ENCODE measurements around the gene EPB42. TPM values are rescaled to one million over a fixed set of nuclear protein-coding genes. Genes with fewer than 3 reads are reported as not detected.

EPB42 gene
- not detected for total RNA-seq
- long read RNA-seq, partial matches to known transcripts, result 0 of 1 reads
- long read RNA-seq, other reads (novel, unspliced or antisense), result 1 of 1 reads

DNA sequence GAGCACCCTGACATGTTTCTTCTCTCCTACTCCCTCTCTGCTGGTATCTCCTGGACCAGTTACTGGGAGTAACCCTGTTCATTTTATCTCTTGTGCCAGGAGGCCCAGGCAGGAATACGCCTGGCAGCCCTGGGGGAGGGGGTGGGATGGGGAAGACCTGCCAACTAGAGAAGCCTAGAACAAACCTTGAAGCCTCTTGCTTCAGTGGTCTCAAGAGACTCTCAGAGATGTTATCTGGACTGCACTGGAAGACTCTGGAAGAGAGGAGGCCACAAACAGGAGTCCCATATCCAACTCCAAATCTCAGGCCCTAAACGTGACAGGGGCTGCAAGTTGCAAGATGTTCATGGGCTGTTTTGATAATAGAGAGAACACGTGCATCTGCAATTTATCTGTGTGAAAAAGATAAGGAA is at the start of gene EPB42:
EPB42 (minus strand) TSS at position 28 of the 413 bp plus-strand sequence. CDS start 193 bp downstream, outside the sequence.
- intact Hi-C loops (cut with DNase I, micrococcal nuclease), result no loop called here
- DNase-seq, result no peak
- ATAC-seq, result no peak

DNA sequence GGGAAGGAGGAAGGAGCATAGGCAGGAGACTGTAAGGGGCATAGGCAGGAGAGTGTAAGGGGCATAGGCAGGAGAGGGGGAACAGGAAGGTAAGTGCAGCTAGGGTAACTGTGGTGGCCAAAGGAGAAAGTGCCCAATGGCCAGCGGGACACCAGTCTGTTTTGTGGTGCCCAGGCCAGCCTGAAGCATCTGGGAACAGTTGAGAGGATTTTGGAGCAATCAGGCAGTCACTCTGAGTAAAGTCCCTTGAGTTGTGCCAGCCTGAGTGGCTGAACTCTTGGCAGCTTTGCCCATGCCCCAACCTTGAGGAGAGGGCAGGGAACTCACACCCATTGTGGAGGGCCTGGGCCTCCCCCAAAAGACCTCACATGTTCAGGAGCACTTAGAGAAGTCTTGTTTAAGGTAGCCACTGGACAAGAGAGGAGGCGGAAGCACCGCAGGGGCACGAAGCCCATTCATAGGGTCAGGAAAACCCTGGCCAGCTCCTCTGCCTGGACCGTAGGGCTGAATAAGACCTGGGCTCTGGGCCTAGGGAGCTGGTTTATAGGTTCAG is 49.4 kb upstream of the EPB42 start:
- intact Hi-C loops (cut with DNase I, micrococcal nuclease), result no loop called here
- ATAC-seq, result no peak
- DNase-seq, result no peak

DNA sequence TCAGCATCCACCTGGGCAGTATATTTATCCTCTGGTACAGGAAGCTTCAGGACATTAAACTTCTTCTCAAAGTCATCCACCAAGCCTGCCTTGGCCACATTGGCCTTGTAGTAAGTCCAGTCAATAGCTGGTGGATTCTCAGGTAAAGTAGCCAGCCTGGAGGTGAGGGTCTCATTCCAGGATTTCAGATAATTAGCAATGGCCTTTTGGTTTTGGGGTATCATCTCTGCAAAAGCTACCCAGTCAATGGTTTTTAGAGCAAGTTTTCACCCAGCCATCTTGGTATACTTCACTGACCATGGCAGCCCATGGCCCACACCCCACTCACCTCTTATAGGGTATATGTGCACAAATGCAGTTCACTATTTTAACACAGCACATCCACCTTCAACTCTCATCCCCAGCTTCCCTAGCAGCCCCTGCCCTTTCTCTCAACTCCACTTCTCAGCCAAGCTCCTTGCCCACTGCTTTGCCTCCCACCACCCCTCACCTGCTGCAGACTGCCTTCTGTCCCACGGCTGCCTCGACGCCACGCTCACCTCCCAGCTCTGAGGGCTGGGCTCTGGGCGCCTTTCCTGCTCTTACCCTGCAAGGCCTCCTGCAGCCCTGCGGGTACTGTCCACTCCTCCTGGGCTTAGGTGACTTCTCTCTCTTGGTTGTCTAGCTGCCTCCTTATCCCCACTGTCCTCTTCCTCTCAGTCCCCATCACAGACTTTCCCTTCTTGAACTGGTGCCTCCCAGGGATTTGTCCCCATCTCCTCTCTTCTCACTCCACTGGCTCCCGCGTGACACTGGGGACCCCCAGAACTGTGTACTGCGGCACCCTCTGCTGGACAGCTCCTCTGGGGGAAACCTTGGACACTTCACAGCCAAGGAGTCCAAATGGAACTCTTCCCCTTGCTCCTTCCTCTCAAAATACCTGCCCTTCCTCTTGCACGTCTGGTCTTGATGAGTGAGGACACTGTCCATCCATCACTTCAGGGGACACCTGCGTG is 47.6 kb upstream of the EPB42 start:
- DNase-seq (no peak), ATAC-seq (no peak)
- intact Hi-C loops (cut with DNase I, micrococcal nuclease), result no loop called here

DNA sequence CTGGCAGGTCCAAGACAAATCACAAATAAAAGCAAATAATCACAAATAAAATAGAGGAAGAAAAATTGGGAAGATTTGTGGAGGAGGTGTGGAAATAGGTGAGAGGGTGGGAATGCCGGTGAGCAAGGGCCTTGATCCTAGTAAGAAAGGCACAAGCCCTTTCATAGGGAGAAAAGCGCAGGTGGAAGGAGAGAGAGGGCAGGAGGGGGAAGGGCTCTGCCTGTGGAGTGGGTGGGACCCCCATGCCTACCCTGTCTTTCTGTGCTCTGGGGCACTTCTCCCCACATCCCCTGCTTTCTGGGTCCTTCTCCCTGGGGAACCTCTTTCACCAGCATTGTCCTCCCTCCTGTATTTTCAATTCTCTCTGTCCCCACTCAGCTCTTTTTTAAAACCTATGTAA is 46.6 kb upstream of the EPB42 start:
- ATAC-seq, result no peak
- no peak for DNase-seq
- intact Hi-C loops (cut with DNase I, micrococcal nuclease), result no loop called here

DNA sequence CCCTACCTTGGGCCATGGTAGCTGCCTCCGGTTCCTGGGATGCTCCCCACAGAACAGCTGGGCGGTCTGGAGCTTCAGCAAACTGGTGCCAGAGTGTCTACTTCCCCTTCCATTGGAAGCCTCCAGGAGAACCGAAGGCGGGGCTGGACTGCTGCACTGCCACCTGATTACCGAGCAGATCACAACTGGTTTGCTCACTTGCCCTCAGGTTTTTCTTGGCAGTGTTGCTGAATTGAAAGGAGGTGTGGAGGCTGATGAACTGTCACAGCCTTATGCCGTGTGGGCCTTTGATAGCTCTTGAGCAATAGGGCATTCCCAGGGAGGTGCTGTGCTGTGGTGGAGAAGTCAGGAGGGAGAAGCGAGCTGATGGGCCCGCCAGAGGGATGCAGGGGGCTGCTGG is 46.0 kb upstream of the EPB42 start, which contains the start of gene TGM5:
TGM5 (minus strand) TSS at position 95 of the 400 bp plus-strand sequence; CDS start at position 16, 79 bp downstream.
- intact Hi-C loops (cut with DNase I, micrococcal nuclease), result no loop called here
- ATAC-seq, result peak; percentile 95
- DNase-seq, result peak in 1 of 2 donors; percentile 41

DNA sequence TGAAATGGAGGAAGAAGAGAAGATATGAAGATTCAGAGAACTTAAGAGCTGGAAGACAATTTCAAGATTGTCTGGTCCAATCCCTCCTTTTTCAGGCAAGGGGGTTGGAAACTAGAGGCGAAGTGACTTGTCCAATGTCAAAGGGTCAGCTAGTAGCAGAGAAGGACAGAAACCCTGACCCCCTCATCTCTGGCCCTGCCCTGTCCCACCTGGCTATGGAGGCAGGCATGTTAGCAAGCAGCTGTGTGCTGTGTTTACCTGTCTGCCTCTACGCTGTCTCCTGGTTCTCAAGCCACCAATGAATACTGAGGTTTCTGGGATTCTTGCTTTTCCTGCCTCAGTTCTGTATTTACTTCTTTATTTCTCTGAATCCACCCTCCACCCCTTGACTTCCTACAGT is 45.6 kb upstream of the EPB42 start:
- DNase-seq (no peak), ATAC-seq (no peak)
- intact Hi-C loops (cut with DNase I, micrococcal nuclease), result no loop called here

DNA sequence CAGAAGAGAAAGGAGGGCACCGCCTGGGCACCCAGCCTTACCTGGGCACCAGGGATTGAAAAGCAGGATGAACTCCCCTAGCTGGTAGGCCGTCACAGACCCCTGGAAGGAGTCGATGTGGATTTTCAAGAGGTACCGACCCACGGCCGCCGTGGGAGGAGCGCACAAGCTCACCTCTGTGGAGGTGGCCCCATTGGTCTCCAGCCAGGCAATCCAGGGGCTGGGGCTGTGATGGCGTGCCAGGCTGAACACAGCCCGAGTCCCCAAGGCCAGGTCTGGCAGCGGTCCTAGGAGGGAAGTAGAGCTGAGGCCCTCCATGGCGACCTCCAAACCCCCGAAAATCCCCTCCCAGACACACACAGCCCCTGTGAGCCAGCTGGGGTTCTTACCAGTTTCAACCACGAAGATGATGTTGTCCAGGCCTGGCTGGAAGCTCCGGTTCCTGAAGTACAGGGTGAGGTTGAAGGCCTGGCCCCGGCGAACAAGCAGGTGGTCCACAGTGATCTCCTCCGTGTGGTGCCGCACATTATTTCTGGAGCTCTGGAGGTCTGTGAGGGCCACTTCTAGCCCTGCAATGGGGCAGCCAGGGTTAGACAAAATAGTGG is 39.3 kb upstream of the EPB42 start:
- DNase-seq (no peak), ATAC-seq (no peak)
- intact Hi-C loops (cut with DNase I, micrococcal nuclease), result no loop called here

DNA sequence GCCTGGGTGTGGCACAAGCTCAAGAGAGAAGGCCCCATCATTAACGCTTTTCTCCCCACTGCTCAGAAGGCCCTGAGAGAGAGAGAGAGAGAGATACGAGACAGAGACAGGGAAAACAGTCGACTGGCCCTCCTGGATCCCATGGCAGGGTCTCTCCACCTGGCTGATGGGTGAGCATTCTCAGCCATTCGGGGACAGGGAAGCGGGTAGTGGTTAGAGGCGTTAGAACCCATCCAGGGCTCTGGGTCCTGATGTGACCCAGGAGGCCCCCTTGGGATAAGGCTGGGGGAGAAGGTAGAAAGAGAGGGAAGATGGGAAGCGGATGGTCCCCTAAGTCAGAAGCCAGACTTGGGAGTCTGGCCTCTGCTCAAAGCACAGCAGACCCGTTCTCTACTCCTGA is 38.0 kb upstream of the EPB42 start:
- DNase-seq (no peak), ATAC-seq (no peak)
- intact Hi-C loops (cut with DNase I, micrococcal nuclease), result no loop called here

DNA sequence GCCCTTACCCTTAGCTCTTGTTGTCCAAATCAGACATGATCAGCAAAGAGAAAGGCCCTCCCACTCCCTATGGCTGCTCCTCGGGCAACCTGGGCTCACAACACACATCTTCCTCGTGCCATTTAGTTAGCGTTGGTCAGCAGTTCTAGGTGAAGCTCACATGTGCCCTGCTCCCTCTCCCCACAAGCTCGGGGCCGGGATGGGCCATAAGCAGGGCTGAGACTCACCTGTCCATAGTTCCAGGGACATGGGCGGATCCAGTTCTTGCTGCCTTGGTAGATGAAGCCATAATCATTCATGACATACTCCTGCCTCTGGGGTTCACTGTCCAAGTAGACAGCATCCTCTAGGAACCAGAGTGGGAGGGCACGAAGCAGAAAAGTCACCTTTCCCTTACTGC is 35.5 kb upstream of the EPB42 start:
- ATAC-seq (no peak), DNase-seq (no peak)
- intact Hi-C loops (cut with DNase I, micrococcal nuclease), result no loop called here

DNA sequence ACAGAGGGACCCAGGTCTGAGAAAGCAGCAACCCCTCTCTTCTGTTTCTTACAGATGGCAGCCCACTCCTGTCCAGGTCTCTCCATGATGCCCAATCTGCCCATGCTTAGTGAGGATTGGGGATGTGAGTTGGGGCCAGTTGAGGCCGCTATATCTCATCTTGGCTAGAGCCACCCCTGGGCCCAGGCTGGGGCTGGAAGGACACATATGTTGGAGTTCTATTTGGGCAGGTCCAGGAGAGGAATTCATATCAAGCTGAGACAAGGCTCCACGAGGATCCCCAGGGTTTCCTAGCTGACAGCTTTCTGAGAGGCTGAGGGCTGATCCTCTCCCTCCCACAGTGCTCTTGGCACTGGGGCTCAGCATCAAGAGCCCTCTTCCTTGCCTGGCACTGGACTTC is 34.6 kb upstream of the EPB42 start:
- ATAC-seq (no peak), DNase-seq (no peak)
- intact Hi-C loops (cut with DNase I, micrococcal nuclease), result no loop called here

DNA sequence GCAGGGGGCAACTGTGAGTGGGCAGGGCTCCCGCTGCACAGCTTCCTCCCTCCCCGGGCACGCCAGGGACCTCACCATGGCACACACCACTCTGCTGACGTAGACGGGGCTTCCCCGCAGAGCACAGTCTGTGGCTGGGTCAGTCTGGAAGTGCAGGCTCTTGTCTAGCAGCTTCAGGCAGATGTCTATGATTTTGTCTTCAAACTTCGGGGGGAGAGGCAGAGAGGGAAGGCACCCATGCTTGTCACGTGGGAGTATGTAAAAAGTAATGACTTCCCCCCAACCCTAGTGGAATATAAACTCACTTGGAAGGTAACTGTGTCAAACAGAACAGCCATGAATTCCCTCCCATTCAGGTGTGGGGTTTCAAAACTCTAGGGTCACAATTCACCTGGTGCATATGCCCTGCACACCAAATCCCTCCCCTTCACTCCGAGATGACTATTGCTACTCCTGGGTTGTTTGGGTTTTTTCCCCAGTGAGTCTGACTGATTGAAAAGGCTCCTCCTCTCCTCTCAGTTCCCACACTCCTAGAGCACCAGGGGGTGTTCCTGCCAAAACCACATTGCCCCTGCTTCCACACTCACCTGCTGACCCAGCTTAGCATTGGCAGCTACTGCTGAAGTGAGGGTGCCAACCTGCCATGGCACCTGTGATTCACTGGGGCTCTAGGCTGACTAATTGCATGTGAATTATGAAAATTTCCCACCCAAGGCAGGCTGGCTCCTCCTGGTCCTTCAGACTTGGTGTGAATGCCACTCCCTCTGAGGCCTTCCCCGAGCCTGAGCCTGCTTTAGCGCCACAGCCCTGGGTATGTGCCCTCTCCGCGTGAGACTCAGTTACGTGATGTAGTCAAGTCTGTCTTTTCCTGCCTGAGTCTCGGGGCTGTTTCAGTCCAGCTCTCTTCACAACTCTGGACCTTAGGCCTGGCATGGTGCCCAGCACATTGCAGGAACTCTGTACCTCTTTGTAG is 32.9 kb upstream of the EPB42 start:
- ATAC-seq, result no peak
- DNase-seq, result peak in 1 of 2 donors; percentile 33
- intact Hi-C loops (cut with DNase I, micrococcal nuclease), result no loop called here

DNA sequence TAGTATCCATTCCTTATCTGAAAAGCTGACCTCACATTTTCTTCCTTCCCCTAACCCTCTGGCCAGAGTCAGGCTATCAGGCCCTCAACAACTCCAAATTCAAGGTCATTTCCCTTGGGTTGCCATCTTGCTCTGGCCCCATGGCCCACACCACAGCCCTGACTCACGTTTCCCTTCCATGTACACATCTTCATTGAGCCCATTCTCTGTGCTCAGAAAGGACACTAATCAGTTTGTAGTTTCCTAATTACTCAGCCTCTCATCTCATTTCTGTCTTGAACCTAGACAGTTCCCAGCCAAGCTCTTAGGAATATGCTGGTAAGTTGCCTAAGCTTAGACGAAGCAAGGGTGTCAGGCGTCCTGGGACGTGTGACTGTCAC is 31.0 kb upstream of the EPB42 start:
- no peak for DNase-seq
- ATAC-seq, result no peak
- intact Hi-C loops (cut with DNase I, micrococcal nuclease), result no loop called here

DNA sequence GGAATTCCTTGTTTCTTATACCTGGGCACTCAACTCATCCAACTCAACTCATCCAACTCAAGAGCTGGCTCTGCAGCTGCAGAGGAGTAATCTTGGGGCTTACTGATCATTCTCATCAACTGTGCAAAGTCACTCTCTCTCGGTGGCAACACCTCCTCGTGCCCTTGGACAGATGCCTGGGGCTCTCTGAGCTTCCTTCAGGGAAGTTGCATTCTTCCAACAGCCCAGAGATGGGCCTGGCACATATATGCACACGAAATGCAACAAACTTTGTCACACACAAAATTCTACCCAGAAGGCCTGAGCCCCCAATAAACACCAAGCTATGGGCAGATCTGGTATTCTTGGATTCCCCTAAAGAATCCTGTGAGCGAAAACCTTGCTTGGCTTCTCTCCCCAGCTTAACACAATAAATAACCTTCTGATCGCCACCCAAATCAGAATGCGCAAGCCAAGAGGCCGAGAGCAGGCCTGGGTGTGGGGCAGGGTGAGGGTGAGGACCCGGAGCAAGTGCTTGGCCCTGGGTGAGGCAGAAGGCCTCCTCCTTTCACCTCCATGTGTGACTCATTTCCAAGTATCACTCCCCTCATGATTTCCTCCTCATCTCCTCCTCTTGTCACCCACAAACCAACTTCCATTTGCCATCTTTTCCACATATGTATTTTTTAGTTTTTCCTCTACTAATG is 30.5 kb upstream of the EPB42 start:
- ATAC-seq, result no peak
- intact Hi-C loops (cut with DNase I, micrococcal nuclease), result no loop called here

DNA sequence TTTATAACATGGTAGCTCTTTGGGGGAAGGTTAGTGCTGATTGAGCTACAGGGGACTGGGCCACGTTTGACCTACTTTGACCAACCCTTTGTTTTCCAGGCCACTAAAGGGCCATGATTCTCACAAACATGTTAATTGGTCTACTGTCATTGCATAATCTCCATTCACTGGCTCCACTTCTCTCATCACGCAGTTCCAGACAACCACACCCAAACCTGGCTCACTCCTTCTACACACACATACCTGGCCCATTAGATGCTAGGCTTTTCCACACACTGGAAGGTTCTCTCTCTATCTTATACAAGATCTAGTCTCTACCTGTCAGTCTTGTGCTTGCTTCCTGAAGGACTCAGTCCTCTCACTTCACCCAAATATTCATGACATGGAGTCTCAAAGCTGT is 30.0 kb upstream of the EPB42 start:
- intact Hi-C loops (cut with DNase I, micrococcal nuclease), result no loop called here
- no peak for ATAC-seq
- DNase-seq, result no peak

More for the DNA sequence above, 30.5 kb upstream of the EPB42 start:
- DNase-seq, result no peak

DNA sequence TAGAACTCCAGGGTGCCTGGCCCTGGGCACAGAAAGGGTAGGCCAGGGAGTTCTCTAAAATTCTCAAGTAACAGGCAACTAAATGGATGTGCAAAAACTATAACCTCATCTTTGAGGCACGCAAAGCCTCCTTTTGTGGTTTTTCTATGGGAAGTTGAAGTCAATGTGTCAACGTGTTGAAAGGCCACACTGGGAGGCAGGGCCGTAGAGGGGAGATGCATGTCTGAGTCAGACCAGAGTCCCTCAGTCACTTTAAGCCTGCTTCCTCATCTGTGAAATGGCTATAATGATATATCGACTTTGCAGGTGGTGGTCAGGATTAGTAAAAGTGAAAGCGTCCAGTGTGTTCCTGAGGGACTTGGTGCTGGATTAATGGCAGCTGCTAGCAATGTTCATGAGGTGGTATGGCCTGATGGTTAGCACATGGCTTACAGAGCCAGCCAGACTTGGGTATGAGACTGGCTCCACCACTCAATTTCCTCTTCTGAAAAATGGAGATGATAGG is 28.9 kb upstream of the EPB42 start:
- intact Hi-C loops (cut with DNase I, micrococcal nuclease), result no loop called here
- DNase-seq, result no peak
- ATAC-seq, result no peak

DNA sequence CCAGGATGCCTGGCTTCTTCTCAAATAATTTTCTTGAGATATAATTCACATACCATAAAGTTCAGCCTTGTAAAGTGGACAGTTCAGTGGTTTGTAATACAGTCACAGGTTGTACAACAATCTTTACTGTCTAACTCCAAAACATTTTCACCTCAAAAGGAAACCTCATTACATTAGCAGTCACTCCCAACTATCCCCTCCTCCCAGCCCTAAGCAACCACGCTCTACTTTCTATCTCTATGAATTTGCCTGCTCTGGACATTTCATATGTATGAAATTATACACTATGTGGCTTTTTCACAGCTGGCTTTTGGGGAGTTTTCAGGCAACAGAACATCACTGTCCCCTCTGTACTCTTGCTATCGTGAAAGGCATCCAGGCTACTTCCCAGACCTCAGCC is 28.4 kb upstream of the EPB42 start:
- DNase-seq (no peak), ATAC-seq (no peak)
- intact Hi-C loops (cut with DNase I, micrococcal nuclease), result no loop called here

DNA sequence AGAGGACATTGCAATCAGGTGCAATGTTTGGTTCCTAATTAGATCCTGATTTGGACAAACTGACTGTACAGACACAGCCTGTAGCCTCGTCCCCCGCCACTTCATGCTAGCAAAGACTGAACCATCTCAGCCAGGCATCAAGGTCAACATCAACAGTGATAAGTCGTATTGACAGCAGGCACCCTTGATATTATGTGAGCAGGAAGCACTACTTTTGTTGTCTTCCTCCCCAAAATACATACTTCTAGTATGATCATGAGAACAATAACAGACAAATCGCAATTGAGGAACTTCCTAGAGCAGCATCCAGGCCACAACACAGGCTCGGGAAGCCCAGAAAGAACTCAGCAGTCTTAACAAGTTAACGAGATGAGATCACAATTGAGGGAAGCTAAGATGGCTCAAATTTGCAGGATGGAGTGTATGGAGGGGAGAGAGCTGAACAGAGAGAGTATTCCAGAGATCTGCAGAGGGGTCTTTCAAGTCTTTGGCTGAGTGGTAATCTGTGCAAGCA is 25.5 kb upstream of the EPB42 start:
- no peak for ATAC-seq
- intact Hi-C loops (cut with DNase I, micrococcal nuclease), result no loop called here
- DNase-seq, result no peak

DNA sequence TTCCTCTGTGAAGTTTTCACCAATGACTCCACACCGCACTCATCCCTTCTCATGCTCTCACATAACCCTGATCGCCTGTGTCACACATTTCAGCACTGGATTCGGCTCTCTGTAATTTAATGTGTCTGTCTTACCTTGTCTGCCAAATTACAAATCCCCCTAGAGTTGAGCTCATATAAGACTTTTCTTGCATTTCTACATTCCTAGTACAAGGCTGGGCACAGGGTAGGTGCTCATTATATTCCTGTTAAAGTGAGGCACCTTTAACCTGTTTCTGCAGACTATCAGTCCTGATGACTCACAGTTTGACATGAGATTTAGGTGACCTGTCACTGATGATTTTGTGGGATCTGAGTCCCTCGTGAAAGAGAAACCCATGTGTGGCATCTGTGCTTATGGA is 23.3 kb upstream of the EPB42 start:
- intact Hi-C loops (cut with DNase I, micrococcal nuclease), result no loop called here
- DNase-seq (no peak), ATAC-seq (no peak)

All from left colon (tissue), 2 donors.